ENCODE measurements around the gene TBL1X. TPM values are rescaled to one million over a fixed set of nuclear protein-coding genes. Genes with fewer than 3 reads are reported as not detected.

TBL1X gene
- total and polyA plus RNA-seq, 7 experiments from 2014 or later = 11.8 to 58.8 (median 28.9) TPM

DNA sequence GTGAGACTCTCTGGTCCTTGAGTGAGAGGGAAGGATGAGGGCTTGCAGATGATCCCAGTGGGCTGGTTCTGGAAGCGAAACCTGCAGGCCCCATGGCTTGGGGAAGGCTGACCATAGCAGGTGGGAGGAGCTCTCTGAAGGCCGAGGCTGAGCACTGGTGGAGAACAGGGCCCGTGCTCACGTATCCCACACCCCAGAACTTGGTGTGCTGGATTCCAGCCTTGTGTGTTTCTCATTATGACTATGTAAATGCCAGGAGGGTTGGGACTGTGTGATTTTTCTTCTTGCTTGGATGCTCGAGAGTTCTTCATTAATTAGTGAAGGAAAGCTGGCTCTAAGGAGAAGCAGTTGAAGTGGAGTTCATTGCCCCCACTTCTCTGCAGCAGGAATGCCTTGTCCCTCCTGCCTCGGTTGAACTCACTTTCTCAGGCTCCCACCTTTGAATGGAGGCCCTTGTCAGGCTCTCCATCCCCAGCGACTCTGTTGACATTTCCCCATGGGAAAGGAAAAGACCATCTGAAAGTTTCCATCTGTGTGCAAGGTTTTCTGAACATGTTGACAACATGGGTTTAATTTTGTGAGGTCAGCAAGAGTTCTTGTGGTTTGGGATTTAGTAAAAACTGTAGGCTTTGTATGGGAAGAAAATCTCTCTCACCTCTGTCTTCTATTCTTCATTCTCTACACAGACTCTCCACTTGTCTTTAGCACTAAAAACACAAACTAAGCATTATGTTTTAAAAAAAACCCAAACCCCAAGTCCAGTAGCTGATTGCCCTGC is 57.7 kb downstream of the TBL1X start:
- H3K36me3 ChIP-seq (ENCODE audit: control insufficient read depth in 2 of 3, insufficient read depth in 3 of 3, low read length in 3 of 3) = no peaks in the 10 kb centered on the region
- H3K4me3 ChIP-seq (ENCODE audit: low read length) = no peak overlapping the region
- H3K9me3 Mint-ChIP-seq = peaks cover 0 to 3% (median 0%) of the 10 kb centered on the region in 11 donors
- ATAC-seq (no peak), DNase-seq (no peak)
- peak overlapping the region in 4 of 9 donors; percentile 7 to 17 (median 12) for H3K27ac Mint-ChIP-seq
- no peaks in the 10 kb centered on the region for H3K9me3 ChIP-seq (ENCODE audit: control insufficient read depth in 2 of 3, low read length in 3 of 3)
- H3K27me3 ChIP-seq (ENCODE audit: control insufficient read depth in 2 of 2, insufficient read depth in 2 of 2, low read length in 2 of 2) = no peaks in the 10 kb centered on the region
- H3K27ac ChIP-seq (ENCODE audit: low read depth, low read length) = no peak overlapping the region
- no peaks in the 10 kb centered on the region for H3K27me3 Mint-ChIP-seq
- ChIA-PET POLR2A (no interaction called here), CTCF (interaction anchor here (0.7 kb wide), 1 partner anchor 38 kb away, joined by 3 read pairs; no protein-coding TSS in a partner anchor)
- peak overlapping the region in 1 of 10 donors; percentile 11 for H3K4me3 Mint-ChIP-seq
- intact Hi-C loops (cut with micrococcal nuclease) = no loop called here
- H3K4me1 ChIP-seq (ENCODE audit: control insufficient read depth in 2 of 2, insufficient read depth in 2 of 2, low read length in 2 of 2) = no peaks in the 10 kb centered on the region
- peaks cover 0 to 4% (median 0%) of the 10 kb centered on the region in 5 donors for H3K36me3 Mint-ChIP-seq
- H3K4me1 Mint-ChIP-seq = peaks cover 22 to 56% (median 45%) of the 10 kb centered on the region in 7 donors

DNA sequence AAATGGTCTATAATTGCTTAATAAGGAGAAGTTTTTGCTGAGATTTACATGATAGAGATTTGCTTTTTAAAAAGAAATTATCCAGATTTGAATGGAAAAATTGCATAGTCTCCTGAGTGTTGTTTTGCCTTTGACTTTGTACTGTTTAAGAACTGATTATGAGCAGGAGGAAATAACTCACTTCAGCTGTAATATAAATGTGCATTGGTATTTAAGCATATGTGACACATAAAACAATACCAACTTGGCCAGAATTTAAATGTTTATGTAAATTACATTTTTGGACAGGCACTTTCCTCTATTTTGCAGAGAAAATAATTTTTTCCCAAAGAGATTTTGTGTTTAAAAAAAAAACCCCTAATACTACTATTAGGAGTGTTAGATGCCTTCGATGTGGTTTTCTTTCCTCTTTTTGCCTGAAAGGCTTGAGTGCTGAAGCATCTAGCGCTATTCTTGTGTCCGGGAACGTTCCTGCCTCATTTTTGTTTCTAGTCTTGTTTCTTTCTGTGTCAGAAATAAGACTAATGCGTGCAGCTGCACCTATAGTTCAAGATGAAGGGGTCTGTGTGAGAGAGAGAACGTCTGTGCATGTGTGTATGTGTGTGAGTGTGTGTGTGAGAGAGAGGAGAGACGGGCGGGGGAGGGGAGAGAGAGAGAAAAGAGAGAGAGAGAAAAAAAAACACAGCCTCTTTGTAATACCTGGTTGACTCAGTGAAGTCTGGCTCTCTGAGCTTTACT is 60.8 kb downstream of the TBL1X start:
- Mint-ChIP-seq H3K27ac (peak overlapping the region in 6 of 9 donors; percentile 4 to 88 (median 46)), H3K4me1 (peaks cover 29 to 65% (median 55%) of the 10 kb centered on the region in 7 donors), H3K4me3 (peak overlapping the region in 9 of 10 donors; percentile 8 to 72 (median 45)), H3K27me3 (no peaks in the 10 kb centered on the region), H3K36me3 (no peaks in the 10 kb centered on the region), H3K9me3 (peaks cover 0 to 3% (median 0%) of the 10 kb centered on the region in 11 donors)
- intact Hi-C loops (cut with micrococcal nuclease) = no loop called here
- Histone ChIP-seq H3K4me1 (ENCODE audit: control insufficient read depth in 2 of 2, insufficient read depth in 2 of 2, low read length in 2 of 2) (peaks cover 6 to 10% of the 10 kb centered on the region in 2 donors), H3K4me3 (ENCODE audit: low read length) (no peak overlapping the region), H3K36me3 (ENCODE audit: control insufficient read depth in 2 of 3, insufficient read depth in 3 of 3, low read length in 3 of 3) (no peaks in the 10 kb centered on the region), H3K9me3 (ENCODE audit: control insufficient read depth in 2 of 3, low read length in 3 of 3) (no peaks in the 10 kb centered on the region), H3K27me3 (ENCODE audit: control insufficient read depth in 2 of 2, insufficient read depth in 2 of 2, low read length in 2 of 2) (no peaks in the 10 kb centered on the region), H3K27ac (ENCODE audit: low read depth, low read length) (no peak overlapping the region)
- DNase-seq (peak in 4 of 9 donors; percentile 3 to 16 (median 14)), ATAC-seq (no peak)
- CTCF ChIA-PET = interaction anchor here (0.8 kb wide), 1 partner anchor 709 kb away, joined by 3 read pairs; no protein-coding TSS in a partner anchor
- POLR2A ChIA-PET = interaction anchor here (0.6 kb wide), 1 partner anchor 21 kb away, joined by 4 read pairs; no protein-coding TSS in a partner anchor

DNA sequence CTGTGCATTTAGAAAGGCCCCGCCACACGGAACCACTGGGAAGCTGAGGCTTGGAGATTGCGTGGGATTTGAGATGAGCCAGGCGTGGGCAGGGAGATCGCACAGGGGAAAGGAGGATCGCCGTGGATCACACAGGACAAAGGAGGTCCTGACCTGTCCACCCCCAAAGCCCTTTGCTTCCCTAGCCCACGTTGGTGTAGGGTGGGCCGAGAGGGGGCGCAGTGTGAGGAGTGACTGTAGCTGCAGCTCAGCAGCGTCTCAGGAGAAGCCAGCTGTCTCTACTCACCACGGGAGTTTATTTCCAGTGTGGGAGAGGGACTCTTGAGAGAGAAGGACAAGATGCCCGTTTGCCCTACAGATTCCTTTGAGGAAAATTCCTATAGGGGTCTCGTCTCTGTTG is 62.1 kb downstream of the TBL1X start:
- intact Hi-C loops (cut with micrococcal nuclease) = no loop called here
- no peak overlapping the region for H3K27ac ChIP-seq (ENCODE audit: low read depth, low read length)
- no peak overlapping the region for H3K4me3 ChIP-seq (ENCODE audit: low read length)
- CTCF ChIA-PET = no interaction called here
- H3K36me3 ChIP-seq (ENCODE audit: control insufficient read depth in 2 of 3, insufficient read depth in 3 of 3, low read length in 3 of 3) = no peaks in the 10 kb centered on the region
- Mint-ChIP-seq H3K9me3 (peaks cover 0 to 2% (median 0%) of the 10 kb centered on the region in 11 donors), H3K4me3 (no peak overlapping the region), H3K4me1 (peaks cover 27 to 66% (median 55%) of the 10 kb centered on the region in 7 donors), H3K27me3 (no peaks in the 10 kb centered on the region), H3K27ac (no peak overlapping the region), H3K36me3 (no peaks in the 10 kb centered on the region)
- H3K27me3 ChIP-seq (ENCODE audit: control insufficient read depth in 2 of 2, insufficient read depth in 2 of 2, low read length in 2 of 2) = no peaks in the 10 kb centered on the region
- ATAC-seq = no peak
- no peak for DNase-seq
- no peaks in the 10 kb centered on the region for H3K9me3 ChIP-seq (ENCODE audit: control insufficient read depth in 2 of 3, low read length in 3 of 3)
- POLR2A ChIA-PET = no interaction called here
- H3K4me1 ChIP-seq (ENCODE audit: control insufficient read depth in 2 of 2, insufficient read depth in 2 of 2, low read length in 2 of 2) = peaks cover 6 to 13% of the 10 kb centered on the region in 2 donors

DNA sequence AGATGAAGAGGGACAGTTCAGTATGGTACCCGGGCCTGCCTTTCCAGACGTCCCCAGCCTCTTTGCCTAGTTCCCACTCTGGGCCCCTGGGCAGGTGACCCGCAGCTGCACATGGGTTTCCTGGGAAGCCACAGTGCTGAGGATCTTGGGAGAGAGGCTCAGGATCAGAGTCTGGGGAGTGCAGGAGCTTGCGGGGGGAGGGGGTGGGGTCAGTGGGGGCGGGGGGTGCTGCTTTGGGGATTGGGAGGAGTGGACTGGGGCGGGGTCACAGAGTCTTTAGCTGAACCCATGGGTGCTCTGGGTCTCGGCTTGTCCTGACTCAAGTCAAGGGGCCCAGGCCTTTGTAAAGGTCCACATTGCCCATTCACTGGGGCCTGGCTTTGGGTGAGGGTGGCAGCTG is 63.6 kb downstream of the TBL1X start:
- Mint-ChIP-seq H3K27me3 (no peaks in the 10 kb centered on the region), H3K36me3 (no peaks in the 10 kb centered on the region), H3K27ac (no peak overlapping the region), H3K4me3 (no peak overlapping the region), H3K4me1 (peaks cover 27 to 67% (median 60%) of the 10 kb centered on the region in 7 donors), H3K9me3 (peaks cover 0 to 2% (median 0%) of the 10 kb centered on the region in 11 donors)
- H3K4me1 ChIP-seq (ENCODE audit: control insufficient read depth in 2 of 2, insufficient read depth in 2 of 2, low read length in 2 of 2) = peaks cover 6 to 13% of the 10 kb centered on the region in 2 donors
- H3K4me3 ChIP-seq (ENCODE audit: low read length) = no peak overlapping the region
- DNase-seq (no peak), ATAC-seq (no peak)
- no peak overlapping the region for H3K27ac ChIP-seq (ENCODE audit: low read depth, low read length)
- no peaks in the 10 kb centered on the region for H3K36me3 ChIP-seq (ENCODE audit: control insufficient read depth in 2 of 3, insufficient read depth in 3 of 3, low read length in 3 of 3)
- ChIA-PET POLR2A (no interaction called here), CTCF (no interaction called here)
- H3K9me3 ChIP-seq (ENCODE audit: control insufficient read depth in 2 of 3, low read length in 3 of 3) = no peaks in the 10 kb centered on the region
- H3K27me3 ChIP-seq (ENCODE audit: control insufficient read depth in 2 of 2, insufficient read depth in 2 of 2, low read length in 2 of 2) = no peaks in the 10 kb centered on the region
- intact Hi-C loops (cut with micrococcal nuclease) = no loop called here

DNA sequence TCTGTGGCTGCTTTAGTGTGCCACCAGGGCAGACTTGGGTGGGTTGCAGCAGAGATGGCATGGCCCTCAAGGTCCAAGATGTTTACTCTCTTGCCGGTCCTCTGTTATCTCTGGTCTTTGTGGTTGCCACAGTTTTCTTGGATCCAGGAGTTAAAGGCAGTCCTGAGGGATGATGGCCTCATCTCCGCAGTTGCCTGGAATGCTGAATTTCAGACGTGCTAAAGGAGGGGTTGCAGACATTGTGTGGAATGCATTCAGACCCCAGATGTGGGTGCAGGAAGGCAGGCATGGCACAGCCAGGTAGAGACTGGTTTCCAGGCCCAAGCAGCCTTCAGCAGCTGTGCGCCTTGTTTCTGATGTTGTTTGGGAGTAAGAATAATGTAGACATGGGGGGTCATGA is 64.4 kb downstream of the TBL1X start:
- Mint-ChIP-seq H3K27me3 (no peaks in the 10 kb centered on the region), H3K4me3 (peak overlapping the region in 4 of 10 donors; percentile 12 to 45 (median 32)), H3K36me3 (no peaks in the 10 kb centered on the region), H3K27ac (no peak overlapping the region), H3K4me1 (peaks cover 27 to 71% (median 66%) of the 10 kb centered on the region in 7 donors), H3K9me3 (peaks cover 0 to 2% (median 0%) of the 10 kb centered on the region in 11 donors)
- peaks cover 6 to 13% of the 10 kb centered on the region in 2 donors for H3K4me1 ChIP-seq (ENCODE audit: control insufficient read depth in 2 of 2, insufficient read depth in 2 of 2, low read length in 2 of 2)
- ChIA-PET CTCF (no interaction called here), POLR2A (no interaction called here)
- DNase-seq (no peak), ATAC-seq (no peak)
- no peak overlapping the region for H3K27ac ChIP-seq (ENCODE audit: low read depth, low read length)
- no peaks in the 10 kb centered on the region for H3K36me3 ChIP-seq (ENCODE audit: control insufficient read depth in 2 of 3, insufficient read depth in 3 of 3, low read length in 3 of 3)
- no peaks in the 10 kb centered on the region for H3K27me3 ChIP-seq (ENCODE audit: control insufficient read depth in 2 of 2, insufficient read depth in 2 of 2, low read length in 2 of 2)
- H3K9me3 ChIP-seq (ENCODE audit: control insufficient read depth in 2 of 3, low read length in 3 of 3) = no peaks in the 10 kb centered on the region
- intact Hi-C loops (cut with micrococcal nuclease) = no loop called here
- no peak overlapping the region for H3K4me3 ChIP-seq (ENCODE audit: low read length)

DNA sequence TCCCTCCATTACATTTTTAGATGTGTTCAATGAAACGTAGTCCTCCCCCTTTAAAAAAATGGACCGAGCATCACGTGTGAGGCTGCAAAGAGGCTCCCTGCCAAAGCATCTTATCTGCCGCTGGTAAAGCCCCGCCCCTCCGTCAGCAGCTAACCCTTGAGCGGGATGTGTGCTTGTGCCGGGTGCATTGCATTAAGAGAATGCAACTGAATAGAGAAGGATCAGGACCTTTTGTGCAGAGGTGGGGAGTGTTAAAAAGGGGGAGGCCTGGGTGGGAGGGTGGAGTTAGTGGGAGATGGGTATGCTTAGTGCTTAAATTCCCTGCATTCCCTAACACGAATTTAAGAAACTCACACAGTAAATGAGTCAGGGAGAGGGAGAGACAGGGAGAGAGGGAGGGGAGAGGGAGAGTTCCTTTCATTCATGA is 66.0 kb downstream of the TBL1X start:
- DNase-seq (peak; percentile 9 to 62 (median 43)), ATAC-seq (peak; percentile 90)
- Mint-ChIP-seq H3K4me3 (peak overlapping the region; percentile 70 to 89 (median 76)), H3K36me3 (no peaks in the 10 kb centered on the region), H3K9me3 (peaks cover 0 to 2% (median 0%) of the 10 kb centered on the region in 11 donors), H3K27me3 (no peaks in the 10 kb centered on the region), H3K4me1 (peaks cover 20 to 69% (median 66%) of the 10 kb centered on the region in 7 donors), H3K27ac (peak overlapping the region in 8 of 9 donors; percentile 3 to 86 (median 38))
- ChIA-PET POLR2A (no interaction called here), CTCF (no interaction called here)
- Histone ChIP-seq H3K27ac (ENCODE audit: low read depth, low read length) (no peak overlapping the region), H3K9me3 (ENCODE audit: control insufficient read depth in 2 of 3, low read length in 3 of 3) (no peaks in the 10 kb centered on the region), H3K27me3 (ENCODE audit: control insufficient read depth in 2 of 2, insufficient read depth in 2 of 2, low read length in 2 of 2) (no peaks in the 10 kb centered on the region), H3K36me3 (ENCODE audit: control insufficient read depth in 2 of 3, insufficient read depth in 3 of 3, low read length in 3 of 3) (no peaks in the 10 kb centered on the region), H3K4me1 (ENCODE audit: control insufficient read depth in 2 of 2, insufficient read depth in 2 of 2, low read length in 2 of 2) (peaks cover 6 to 13% of the 10 kb centered on the region in 2 donors), H3K4me3 (ENCODE audit: low read length) (no peak overlapping the region)
- intact Hi-C loops (cut with micrococcal nuclease) = loop anchor here (1.0 to 10.0 kb wide), 3 partner anchors 64 to 104 kb away; partner anchors contain the start of gene TBL1X (in 1 of the 2)
